GM18526 (cell line): Measurements from ENCODE around the gene GET4.

Source experiments
- POLR2A ChIP-seq: IDR thresholded peaks from 3 replicates; pipeline ENCODE4 v1.6.1; 2011; ENCODE audit not compliant: insufficient read length; ENCODE audit errors: extremely low read depth

The GET4 gene

DNA sequence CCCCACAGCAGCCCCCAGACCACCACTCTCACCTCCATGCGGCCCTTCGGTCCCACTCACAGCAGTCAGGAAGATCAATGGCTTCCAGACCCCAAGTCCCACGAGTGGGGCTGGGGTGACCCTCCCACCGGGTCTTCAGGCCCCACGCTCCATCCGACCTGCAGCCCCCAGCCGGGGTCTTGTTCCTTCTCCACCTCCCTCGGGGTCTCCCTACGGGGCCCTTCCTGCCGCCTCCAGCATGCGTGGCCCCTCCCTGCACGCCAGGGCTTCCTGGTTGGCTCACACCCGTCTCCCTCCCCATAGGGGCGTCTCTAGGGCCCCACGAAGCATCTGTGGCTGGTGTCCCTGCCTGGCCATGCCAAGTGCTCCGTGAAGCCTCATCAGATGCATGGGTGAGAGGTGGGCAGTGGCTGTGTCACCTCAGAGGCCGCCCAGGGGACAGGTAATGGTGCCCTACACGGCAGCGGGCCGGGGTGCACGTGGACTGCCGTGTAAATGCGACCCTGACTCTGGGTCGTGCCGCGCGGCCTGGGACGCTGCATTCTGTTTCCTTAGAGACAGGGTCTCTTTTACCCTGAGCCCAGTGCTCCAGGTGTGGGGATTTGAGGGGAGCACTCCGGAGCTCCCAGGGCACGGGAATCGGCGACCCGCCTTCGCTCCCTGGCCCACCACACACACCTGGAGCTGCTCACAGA, 58.3 kb downstream of the GET4 start:
- TF ChIP-seq POLR2A = no peak

DNA sequence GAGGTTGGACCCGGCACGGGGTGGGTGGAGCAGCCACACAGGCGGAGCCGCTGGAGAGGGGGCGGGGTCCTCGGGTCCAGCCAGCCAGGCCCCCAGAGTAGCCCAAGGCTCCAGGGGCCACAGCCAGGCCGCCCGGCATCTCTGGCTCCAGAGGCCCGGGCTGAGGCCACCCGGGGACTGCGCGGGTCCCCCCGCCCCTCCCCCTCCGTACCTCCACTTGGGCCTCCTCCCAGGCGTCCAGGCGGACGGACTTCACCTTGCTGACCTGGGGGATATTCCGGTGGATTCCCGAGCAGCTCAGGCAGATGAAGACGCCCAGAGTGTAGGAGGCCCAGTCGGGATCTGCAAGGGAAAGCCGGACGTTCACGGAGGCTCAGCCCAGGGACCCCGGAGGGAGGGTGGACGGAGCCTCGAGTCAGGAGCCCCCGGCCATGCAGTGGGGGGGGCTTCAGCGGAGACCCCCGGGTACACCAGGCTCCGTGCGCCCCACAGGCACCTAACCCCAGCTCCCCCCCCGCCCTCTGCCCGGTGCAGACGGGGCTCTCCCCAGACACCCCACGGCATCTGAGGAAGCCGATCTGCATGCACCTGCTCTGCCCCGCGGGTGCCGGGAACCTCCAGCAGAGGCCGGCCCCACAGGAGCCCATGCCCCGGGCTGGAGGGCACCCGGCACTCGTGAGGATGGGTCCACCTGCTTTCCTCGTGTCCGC, 59.0 kb downstream of the GET4 start:
- TF ChIP-seq POLR2A = no peak

DNA sequence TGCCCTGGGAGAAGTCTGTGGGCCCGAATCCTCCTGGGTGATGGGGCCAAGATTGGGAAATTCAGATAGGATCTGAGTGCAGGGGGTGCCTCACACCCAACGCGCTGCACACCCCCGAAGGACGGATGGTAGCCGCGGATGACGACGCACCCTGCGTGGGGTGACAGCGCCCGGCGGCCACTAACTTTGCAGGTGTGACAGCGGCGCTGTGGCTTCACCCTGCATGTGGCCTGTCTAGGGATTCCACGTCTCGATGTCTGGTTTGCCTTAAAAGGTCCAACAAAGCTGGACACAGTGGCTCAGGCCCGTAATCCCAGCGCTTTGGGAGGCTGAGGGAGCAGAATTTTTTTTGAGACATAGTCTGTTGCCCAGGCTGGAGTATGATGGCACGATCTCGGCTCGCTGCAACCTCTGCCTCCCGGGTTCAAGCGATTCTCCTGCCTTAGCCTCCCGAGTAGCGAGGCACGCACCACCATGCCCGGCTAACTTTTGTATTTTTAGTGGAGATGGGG, 59.6 kb downstream of the GET4 start:
- no peak for TF ChIP-seq POLR2A

DNA sequence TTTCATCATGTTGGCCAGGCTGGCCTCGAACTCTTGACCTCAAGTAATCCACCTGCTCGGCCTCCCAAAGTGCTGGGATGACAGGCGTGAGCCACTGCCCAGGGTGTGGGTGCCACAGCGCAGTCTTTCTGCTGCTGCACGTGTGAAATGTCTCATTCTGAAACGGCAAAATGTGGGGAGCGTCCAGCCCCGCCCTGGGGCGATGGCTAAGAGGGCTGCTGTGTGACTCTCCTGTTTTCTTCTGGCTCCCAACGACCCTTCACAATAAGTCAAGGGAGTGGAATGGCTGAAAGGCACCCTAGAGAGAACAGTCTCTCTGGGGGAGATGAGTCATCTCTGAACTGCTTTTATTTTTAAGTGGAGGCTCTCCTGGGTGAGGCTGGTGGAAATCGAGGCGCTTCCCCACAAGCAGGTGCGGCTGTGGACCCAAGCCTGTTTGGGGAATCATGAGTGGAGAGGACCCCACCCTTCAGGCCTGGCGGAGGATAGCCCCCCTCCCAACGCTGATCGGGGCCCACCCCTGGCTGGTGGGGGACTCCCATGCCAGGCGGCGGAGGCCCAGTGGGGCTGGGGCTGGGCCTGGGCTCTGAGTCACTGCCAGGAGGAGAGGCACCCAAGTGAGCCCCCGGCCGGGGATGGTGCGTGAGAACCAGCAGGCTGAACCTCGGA, 60.2 kb downstream of the GET4 start:
- TF ChIP-seq POLR2A = no peak

DNA sequence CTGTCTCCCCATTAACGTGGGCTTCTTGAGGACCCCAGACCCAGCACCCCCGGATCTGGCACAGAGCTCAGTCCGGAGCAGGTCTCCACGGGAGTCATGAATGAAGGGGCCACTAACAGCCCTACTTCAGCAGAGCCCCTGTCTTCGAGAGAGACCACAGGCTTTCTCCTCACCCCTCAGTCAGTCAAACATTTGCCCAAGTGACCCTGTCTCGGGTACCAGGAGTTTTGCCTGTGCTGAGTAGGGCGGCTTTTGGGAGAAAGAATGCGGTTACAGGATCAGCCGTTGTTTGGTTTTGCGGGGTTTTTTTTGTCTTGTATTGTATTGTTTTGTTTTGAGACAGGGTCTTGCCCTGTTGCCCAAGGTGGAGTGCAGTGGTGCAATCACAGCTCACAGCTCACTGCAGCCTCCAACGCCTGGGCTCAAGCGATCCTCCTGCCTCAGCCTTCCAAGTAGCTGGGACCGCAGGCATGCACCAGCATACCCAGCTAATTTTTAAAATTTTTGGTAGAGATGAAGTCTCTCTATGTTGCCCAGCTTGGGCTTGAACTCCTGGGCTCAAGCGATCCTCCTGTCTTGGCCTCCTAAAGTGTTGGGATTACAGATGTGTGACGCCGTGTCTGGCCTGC, 61.6 kb downstream of the GET4 start:
- TF ChIP-seq POLR2A = no peak

DNA sequence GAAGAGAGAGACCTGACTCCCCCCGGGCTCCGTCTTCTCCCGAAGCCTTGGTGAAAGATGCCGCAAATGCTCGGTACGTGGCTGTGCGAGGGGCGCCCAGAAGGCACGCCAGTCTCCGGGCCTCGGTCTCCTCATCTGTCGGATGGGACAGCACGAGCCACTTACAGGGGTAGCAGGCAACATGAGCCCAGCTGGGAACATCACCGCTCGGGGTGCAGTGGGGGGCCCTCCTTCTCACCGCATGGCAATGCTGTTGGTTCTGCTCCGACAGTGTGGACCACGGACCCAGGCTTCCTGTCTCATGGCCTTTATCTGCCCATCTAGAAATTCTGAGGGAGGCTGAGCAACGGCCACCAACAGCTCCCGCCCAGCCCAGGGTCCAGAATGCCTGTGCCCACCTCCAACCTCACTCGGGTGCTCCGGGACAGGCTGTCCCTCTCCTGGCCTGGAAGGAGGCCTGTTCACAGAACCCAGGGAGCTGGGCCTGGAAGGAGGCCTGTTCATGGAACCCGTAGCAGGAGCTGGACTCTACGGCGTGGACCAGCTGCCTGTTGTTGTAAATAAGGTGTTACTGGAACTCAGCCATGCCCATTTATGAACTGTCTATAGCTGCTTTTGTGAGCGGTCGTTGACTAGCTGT, 62.3 kb downstream of the GET4 start:
- TF ChIP-seq POLR2A = no peak

DNA sequence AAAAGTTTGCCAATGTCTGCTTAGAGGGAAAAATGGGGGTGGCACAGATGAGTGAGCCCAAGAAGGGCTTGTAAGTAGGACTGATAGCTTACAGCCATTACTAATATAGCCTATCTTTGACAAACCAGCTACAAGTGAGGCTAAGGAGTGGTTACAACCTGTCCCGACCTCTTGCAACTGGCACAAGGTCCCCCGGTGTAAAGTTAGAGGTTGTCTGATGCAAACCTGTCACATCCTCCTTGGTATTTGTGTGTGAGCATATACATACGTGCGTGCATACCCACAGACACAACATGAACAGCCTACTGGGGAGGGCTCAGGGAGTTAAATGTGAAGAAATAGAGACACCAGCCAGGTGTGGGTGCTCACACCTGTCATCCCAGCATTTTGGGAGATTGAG, 63.5 kb downstream of the GET4 start:
- TF ChIP-seq POLR2A = no peak

DNA sequence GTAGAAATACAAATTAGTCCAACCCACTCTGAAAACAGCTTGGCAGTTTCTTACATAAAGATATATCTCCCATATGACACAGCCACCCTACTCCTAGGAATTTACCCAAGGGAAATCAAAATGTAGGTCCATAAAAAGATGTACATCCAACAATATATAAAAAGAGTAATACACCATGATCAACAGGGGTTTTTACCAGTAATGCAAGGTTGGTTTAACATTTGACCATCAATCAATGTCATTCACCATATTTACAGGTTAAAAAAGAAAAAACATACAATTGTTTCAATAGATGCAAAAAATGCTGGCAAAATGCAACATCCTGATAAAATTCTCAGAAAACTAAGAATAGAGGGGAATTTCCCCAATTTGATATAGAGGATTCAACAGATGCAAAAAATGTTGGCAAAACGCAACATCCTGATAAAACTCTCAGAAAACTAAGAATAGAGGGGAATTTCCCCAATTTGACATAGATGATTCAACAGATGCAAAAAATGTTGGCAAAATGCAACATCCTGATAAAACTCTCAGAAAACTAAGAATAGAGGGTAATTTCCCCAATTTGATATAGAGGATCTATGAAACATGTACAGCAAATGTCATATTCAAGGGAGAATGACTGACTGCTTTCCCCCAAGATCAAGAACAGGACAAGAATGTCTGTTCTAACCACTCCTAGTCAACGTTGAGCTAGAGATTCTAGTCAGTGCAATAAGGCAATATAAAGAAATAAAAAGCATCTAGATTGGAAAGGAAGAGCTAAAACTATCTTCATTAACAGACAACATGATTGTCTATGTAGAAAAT, 64.5 kb downstream of the GET4 start:
- no peak for TF ChIP-seq POLR2A

DNA sequence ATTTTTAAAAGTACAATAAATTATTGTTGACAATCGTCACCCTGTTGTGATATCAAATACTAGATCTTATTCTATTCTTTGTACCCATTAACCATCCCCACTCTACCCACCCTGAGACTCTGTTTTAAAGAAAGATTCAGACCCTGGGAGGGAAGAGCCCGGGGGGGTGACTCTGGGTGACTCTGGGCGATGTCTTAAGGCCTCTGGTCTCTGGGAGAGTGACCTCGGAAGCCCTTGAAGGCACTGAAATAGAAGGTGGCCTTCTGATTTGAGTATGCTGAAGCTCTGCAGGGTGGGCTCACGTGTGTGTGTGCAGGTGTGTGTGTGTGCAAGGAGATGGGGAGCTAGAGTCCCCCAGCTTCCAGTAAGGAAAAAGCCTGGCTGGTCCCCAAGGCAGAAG, 68.4 kb downstream of the GET4 start:
- no peak for TF ChIP-seq POLR2A

DNA sequence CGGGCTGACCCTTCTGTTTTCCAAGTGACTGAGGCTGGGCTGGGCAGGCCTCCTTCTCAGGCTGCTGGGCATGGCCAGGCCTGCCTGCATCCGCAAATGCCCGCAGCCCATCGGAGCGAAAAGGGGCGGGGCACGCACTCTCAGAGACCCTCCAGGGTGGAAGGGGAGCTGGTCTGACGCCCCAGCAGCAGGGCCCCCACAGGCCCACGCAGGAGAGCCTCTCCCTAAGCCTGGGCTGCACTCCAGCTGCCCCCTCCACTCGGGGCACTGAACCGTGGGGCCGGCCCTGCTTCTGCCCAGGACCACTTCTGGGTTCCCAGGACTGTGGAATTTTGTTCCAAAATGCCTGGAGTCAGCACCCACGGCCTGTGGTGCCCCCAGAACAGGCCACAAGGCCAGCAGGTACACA, 68.8 kb downstream of the GET4 start:
- TF ChIP-seq POLR2A = no peak

DNA sequence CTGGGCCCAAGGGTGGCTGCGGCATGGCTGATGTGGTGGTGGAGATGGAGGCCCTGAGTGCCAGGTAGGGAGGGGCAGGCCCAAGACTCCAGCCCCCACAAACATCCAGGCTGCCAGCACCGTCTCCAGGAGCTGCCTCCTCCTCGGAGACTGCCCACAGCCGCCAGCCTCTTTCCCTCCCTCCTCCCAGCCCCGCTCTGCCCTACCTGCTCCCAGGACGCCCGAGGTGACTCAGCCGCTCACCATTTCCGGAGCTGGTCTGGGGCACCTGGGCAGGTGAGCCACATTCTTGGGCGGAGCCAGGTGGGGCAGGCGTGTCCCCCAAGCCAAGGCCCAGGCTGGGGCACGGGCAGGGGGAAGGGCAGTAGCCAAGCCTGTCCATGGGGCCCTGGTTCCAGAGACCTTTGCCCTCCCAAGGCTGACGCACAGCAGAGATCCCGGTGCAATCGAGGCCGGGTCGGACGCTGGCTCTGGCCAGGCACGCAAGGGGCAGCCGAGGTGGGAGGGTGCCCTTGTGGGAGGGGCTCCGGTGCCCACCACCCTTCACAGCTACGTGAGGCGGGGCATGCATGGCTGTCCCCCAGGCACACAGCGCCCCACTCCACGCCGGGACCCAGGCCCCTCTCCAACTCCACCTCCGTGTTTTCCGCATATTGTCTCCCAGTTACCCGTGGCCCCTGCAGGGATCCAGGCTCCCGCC, 69.4 kb downstream of the GET4 start:
- no peak for TF ChIP-seq POLR2A
